ENCODE data around the gene IMMT.

DNA sequence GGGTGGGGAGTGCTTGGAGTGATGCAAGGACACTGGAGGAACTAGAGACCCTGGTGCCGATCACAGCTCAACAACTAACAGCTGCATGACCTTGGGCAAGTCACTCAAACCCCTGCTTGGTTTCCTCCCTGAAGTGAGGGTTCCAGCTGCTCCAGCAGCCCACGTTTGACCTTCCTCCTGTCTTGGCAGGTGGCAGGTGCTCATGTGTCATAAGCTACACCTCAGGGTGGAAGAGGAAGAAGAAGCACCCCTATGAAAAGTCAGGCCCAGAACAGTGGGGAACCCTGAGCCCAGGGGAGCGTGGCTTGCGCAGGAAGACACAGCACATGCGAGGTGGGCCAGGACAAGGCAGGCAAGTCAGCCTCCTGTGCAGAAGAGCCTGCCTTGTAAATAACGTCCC, 46.3 kb upstream of the IMMT start:
- TF ChIP-seq, protein P1, sequence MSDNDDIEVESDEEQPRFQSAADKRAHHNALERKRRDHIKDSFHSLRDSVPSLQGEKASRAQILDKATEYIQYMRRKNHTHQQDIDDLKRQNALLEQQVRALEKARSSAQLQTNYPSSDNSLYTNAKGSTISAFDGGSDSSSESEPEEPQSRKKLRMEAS (IDR thresholded peaks at IDR 0.05): no peak
- TF ChIP-seq NFIC (IDR thresholded peaks at IDR 0.05) (no peak), CREB1 (IDR thresholded peaks at IDR 0.05; ENCODE audit: low read depth) (no peak), EP300 (IDR thresholded peaks at IDR 0.05; ENCODE audit: borderline replicate concordance) (no peak), TCF12 (IDR thresholded peaks at IDR 0.05; ENCODE audit: low read depth) (no peak), RAD21 (IDR thresholded peaks at IDR 0.05; ENCODE audit: low read depth) (no peak), TEAD4 (IDR thresholded peaks at IDR 0.05) (no peak), ZBTB7A (IDR thresholded peaks at IDR 0.05; ENCODE audit: low read depth) (no peak), FOXM1 (IDR thresholded peaks at IDR 0.05; ENCODE audit: borderline replicate concordance, low read depth) (no peak), TAF1 (IDR thresholded peaks at IDR 0.05; ENCODE audit: low read depth) (no peak), EGR1 (IDR thresholded peaks at IDR 0.05) (no peak)
